H1 (cell line): ENCODE measurements around the gene PANK3. TPM values are rescaled to one million over a fixed set of nuclear protein-coding genes. Genes with fewer than 3 reads are reported as not detected.

Experiments
- CHD1 ChIP-seq: IDR thresholded peaks from 2 replicates; pipeline ENCODE4 v1.6.1; 2012; ENCODE audit warnings: low read depth, low read length, improper control_type of control experiment
- EZH2 ChIP-seq: fragments of 200-600 bp; sonication (generic); IDR thresholded peaks from 2 replicates; pipeline ENCODE4 v1.7.1; 2012; ENCODE audit warnings: low read depth, mild to moderate bottlenecking, moderate library complexity, low read length, inconsistent platforms; ENCODE audit not compliant: severe bottlenecking
- JUN ChIP-seq: IDR thresholded peaks from 2 replicates; pipeline ENCODE4 v1.6.1; 2011; ENCODE audit warnings: low read depth, mild to moderate bottlenecking, improper control_type of control experiment, low read length
- YY1 ChIP-seq: IDR thresholded peaks from 2 replicates; pipeline ENCODE4 v1.6.1; 2011; ENCODE audit warnings: low read depth, mild to moderate bottlenecking, low read length
- polyA plus RNA-seq, 7 experiments: library from polyadenylated mRNA; depleted of rRNA in 3 of 7; stranded (reverse) in 5 of 7; unstranded in 2 of 7; fragments of >200 nt in 5 of 7; fragments of 200-250 nt in 2 of 7; gene quantifications; 1 replicate in 5 of 7; 2 replicates in 1 of 7; 4 replicates in 1 of 7; pipeline versions ENCODE4 v1.2.1 to v1.2.3, GENCODE V29; 2011 to 2013; ENCODE audit warnings: missing spikeins in 2 of 7, mixed read lengths in 2 of 7
- total RNA-seq: library from RNA; stranded (reverse); fragmentation: NEBNext Ultra II Directional; extraction: Animal tissue kit (Norgen Biotek cat#: 25700); gene quantifications from 2 replicates; pipeline ENCODE4 v1.2.1, GENCODE V29; 2021

The PANK3 gene
- total and polyA plus RNA-seq, 2 of the 8 experiments (the other 6 are each of a cell fraction or from before 2014, with no cell fraction given) = 8.6 to 101 TPM

- TF ChIP-seq EZH2 (no peak), CHD1 (no peak), YY1 (no peak), JUN (no peak)
Observed at GRCh38 chr5:168598639-168599038, 19.5 kb upstream of the PANK3 start (continued).
